Nucleus accumbens (tissue), 56 donors: ENCODE measurements around the gene ATP1B1.

ENCODE experiments used
- DNase-seq, 56 donors: peaks; one replicate each; lab custom pipeline; 2025; lab: John Stamatoyannopoulos, UW

Gene ATP1B1

DNA sequence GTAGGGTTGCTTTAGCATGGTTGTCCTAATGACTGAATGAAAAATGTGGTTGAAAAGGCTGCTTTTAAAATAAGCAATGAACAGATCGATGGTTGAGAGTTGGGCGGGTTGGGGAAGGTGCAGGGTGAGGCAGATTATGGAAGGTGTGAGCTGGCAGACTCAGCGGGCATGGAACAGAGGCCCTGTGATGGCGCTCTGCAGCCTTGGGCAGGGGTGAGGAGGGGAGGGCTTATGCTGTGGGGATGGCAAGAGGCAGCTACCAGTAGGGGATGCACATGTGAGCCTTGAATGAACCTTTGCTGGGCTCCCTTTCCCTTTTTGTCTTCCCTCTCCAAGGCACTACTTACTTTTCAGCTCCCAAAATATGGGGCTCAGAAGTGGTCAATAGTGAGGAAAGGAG is 30.9 kb downstream of the ATP1B1 start:
- no peak for DNase-seq

DNA sequence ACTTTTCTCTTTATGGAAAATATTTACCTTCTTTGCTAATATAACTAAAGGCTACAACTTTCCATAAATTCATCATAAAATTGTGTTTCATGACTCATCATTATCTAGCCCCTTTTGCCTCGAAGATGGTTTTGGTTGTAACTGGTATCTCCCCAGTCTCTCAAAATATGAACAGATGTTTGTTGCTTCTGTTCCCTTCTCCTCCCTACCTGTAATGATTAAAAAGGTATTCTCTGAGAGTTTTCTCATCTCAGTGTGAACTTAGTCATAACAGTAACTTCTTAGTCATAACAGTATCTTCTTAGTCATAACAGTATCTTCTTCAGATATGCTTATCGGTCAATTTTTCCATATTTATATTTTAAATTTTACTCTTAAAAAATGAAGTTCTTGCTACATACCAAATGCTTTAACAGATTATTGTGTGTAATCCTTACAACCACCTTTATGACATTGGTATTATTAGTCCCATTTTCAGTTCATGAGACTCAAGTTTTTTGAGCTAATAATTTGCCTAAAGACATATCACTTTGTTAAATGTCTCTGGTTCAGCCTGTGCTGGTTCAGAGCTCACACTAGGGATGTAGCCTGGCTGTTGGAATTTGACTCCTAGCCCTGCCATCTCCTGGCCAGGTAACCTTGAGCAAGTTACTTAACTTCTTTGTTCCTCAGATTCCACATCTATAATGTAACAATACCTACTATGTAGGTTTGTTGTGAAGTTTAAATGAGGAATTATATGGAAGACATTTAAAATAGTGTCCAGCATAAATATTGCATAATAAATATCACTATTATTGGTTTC is 32.6 kb downstream of the ATP1B1 start:
- DNase-seq: no peak

DNA sequence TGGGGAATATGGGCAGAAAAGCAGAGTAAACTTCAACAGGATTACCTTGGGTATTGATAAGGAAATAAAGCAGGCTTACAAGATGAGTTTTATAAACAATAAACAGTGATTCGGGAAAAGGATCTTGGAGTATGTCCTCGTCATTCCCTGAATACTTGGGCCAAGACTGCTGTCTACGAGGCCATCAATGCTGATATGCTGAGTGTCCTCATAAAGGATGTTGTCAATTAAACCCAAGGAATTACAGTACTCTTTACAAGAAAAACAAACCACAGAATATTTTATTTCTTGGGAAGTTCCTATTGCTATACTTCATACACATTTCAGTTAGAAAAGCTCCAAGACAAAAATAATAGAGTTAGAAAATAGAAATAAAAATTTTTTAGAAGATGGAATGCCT is 34.9 kb downstream of the ATP1B1 start:
- DNase-seq: no peak

DNA sequence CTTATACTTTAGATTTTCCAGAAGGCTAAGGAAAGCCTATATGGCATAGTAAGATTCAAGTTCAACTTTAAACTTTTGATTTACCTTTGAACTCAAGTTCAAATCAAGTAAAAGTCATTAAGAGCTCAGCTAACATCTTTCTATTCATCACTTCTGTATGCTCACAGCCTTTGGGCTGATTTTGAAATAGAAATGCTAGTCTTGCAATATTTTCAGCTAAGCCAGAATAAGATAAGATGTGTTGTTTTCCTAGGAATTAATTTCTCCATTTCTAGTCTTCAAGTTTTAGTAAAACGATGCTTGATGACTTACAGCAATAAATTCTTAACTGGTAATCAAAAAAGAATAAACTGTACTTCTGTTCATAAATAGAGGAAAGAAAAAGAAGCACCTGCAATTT is 35.6 kb downstream of the ATP1B1 start:
- DNase-seq: no peak

DNA sequence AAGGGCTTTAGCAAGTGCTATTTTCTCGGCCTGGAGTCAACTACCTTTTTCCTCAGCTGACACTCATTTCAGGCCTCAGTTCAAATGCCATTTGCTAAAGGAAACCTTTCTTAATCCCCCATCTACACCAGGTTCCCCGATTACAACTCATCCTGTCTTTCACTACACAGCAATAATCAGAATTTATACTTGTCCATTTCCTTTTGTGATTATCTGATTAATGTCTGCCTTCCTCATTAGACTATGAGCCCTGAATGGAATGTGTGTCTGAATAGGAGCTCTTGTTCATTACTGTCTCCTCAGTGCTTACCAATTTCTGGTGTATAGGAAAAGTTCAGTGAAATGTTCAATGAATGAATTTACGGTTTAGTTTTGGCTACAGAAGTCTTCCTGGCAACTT is 36.9 kb downstream of the ATP1B1 start:
- no peak for DNase-seq

DNA sequence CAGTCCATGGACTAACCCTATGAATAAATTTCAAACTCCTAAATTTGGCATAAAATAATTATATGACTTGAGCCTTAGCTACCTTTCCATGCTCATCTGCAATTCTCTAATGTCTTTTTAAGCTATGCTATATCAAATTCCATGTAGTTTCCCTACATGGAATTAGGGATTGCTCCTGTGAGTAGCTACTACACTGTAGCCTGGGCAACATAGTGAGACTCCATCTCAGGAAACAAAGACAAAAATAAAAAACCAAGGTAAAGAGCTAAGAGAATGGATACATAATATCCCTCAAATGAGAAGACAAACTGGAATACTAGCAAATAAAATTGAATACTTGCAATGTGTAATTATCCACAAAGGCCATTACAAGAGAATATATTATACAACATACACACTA is 37.5 kb downstream of the ATP1B1 start:
- DNase-seq: no peak

DNA sequence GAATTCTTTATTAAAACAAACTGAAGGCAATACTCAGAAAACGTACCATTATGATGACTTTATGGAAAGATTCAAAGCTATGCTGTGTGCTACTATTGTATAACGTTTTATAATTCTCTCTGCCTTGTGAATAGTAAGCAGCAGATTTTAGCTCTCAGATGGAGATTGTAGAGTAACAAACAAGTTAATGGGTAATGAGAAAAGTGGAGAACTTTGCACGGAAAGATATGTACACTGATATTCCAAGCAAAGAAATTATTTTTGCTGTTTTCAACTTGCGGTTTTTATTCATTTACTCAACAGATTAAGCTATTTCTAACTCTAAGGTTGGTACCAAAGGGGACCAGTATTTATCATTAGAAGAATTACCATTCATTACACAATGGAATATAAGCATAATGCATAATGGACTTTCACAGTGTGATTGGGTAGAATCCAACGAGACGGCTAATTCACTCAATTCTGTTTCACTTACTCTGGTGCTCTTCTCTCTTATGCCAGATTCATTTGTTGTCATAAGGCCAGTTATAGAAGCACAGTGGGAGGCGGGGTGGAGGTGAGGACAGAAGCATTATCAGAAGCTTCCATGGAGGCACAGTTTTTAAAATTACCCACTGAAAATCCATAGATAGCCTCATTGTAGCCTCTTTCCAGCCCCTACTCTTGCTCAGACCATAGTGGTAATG is 38.6 kb downstream of the ATP1B1 start:
- no peak for DNase-seq

DNA sequence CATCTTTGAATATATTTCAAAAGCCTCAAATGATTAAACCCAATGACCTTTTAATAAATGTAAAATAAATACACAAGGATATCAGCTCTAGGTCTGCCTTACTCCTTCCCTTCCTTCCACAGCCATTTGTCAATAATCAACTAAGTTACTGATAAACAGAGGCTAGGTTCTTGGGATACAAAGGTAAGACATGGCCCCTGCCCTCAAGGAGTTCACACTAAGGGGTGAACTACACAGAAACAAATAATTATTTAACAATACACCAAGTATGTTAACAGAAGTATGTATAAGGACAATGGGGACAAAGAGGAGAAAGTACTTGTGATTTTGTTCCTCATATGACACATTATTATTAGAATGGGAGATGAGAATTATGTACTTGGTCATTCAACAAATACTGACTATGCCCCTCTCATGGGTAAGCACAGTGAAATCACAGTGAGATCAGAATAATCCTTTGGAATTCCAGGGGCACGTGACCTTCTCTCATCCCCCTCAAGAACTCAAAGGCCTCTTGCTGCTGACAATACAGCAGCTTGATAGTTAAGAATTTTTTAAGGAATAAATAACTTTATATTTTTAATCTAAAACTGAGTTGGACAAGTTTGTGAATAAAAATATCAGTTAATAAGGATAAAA is 40.2 kb downstream of the ATP1B1 start:
- DNase-seq: no peak

DNA sequence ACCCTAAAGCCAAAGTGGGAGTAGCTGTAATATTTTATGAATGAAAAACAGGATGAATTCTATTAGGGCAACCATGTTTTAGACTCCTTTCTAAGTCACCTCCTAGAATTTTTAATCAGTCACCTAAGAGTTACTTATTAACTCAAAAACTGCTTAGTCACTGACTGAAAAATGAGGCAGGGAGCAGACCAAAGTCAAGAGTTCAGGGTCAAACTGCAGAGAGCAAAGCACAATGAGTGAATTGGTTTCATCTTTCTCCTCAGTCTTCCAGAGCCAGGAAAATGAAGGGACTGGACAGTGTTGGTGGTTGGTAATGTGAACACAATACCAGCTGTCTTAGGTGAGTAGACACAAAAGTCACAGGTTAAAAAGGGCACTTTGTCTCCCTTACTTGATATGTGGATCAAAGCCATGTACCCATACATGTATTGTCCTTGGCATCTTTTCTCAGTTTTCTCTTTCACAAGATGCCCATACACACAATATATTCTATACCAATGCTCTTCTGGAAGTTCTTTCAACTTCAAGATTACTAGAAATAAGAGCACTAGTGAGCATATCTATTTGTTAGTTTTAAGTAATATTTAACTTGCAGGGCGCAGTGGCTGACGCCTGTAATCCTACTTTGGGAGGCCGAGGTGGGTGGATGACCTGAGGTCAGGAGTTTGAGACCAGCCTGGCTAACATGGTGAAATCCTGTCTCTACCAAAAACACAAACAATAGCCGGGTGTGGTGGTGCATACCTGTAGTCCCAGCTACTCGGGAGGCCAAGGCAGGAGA is 42.2 kb downstream of the ATP1B1 start:
- no peak for DNase-seq

DNA sequence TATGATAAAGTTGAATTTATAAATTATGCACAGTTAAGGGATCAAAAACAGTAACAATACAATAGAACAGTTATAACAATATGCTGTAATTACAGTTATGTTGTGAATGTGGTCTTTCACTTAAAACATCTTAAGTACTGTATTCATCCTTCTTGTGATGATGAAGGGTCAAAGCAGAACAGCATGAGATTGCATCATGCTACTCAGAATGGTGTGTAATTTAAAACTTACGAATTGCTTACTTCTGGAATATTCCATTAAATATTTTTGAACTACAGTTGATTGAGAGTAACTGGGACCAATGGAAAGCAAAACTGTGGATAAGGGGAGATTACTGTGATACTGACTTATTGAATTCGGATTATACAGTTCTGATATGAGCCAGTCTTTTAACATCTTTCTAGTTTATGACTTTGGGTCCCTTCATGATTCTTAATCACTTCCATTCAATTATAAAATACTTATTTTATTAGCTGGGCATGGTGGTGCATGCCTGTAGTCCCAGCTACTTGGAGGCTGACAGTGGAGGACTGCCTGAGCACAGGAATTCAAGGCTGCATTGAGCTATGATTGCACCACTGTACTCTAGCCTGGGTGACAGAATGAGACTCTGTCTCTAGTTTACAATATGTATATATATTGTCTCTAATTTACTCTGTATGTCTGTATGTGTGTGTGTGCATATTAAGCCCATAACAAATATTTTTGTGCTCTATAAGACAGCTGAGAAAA is 43.2 kb downstream of the ATP1B1 start:
- no peak for DNase-seq

DNA sequence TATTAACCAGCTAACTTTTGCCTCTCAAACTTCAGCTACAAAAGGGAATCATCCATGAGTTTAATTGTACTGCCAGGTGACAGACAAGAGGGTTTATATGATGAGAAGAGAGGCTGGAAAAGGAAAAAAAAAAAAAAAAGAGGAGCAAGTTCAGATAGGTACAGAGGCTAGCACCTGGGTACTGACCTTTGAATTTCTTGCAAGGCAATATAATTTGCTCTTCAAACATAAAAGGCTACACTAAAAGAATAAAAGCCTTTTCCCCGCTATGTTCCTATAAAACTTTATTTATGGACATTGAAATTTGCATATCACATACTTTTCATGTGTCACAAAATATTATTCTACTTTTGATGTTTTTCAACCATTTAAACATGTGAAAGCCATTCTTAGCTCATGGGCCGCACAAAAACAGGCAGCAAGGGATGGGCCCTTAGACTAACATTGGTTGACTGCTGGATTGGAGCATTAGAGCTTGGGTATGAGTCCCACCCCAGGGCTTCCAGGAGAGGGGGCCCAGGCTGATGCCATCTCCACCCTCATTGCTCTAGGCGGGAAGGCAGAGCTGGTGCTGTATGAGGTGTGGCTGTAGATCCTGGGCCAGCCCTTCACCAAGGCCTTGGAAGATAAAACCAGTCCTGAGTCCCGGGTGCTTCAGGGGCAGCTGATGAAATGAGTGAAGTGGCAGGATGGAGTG is 44.3 kb downstream of the ATP1B1 start:
- DNase-seq: no peak

DNA sequence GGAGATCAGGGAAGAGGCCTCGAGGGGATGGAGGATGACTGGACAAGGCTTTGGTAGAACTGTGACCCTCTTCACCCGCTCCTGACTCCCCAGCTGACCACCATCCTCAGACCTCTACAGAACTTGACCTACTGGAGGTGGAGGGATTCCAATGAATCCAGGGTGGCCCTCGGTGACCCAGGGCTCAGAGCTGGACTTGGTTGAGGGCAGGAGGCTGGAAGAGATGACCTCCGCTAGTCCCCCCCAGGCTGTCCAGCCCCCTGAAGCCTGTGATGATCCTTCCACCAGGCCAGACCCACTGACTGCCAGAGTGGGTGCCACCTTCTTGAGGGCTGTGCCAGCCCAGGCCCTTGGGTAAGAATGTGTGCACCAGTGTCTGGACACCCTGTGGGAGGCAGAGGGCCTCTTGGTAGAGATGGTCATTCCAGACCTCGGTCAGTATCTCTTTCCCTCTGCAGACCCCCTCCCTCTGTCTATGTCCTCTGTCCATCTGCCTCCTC is 44.9 kb downstream of the ATP1B1 start:
- DNase-seq: no peak

DNA sequence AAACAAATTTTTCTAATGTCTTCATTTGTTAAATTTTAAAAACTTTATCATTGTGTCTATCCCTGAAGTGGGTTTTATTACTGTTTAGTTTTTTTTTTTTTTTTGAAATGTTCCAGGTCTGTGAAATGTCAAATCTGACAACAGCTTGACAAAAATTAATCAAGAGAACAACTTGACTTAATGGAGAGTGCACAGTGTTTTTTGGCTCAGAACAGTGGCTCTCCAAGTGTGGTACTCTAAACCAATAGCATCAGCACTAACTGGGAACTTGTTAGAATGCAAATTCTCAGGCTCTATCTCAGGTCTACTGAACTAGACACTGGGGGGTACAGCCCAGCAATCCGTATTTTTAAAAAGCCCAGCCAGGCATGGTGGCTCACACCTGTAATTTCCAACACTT is 49.2 kb downstream of the ATP1B1 start:
- DNase-seq: no peak

DNA sequence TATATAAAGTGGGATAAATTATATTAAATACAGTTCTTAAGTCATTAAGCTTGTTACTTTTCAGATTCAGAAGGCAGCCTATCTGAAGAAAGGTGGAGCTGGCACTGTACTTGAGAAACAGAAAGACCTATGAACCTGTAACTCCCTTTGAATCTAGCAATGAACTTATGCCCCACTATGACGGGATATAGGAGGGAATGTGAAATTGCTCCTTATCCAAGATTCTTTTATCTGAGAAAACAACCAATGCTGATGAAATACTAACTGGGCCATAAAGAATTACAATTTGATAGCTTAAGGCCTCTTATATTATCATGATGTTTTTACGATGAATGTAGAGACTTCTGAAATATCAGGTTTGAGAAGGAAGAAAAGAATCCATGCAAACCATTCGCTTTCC is 50.1 kb downstream of the ATP1B1 start:
- DNase-seq: no peak

DNA sequence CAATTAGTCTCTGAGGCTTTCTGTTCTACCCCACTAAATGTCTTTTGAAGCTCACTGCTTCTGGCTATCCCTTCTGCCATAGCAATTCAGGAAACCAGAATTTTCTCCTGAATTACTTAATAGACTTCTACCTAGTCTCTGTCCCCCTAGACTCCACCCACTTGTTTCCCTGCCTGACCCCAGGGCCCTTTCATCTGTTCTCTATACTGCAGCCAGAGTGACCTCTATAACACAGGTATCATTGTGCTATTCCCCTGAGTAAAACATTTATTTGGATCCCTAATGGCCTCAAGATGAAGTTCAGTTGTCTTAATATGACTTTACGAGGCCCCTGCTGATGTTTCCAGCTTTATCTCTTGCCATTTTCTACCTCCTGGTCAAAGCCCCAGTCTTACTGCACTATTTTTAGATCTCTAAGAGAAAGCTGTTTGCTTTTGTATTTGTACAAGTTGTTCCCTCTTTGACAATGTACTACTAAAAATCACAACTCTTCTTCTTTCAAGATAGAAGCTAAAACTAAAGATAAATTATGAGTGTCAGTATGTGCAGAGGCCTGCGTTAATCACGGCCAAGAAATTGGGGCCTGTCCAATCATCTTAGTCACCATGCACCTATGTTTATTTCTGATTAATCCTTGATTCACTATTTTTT is 54.5 kb downstream of the ATP1B1 start:
- DNase-seq: no peak

DNA sequence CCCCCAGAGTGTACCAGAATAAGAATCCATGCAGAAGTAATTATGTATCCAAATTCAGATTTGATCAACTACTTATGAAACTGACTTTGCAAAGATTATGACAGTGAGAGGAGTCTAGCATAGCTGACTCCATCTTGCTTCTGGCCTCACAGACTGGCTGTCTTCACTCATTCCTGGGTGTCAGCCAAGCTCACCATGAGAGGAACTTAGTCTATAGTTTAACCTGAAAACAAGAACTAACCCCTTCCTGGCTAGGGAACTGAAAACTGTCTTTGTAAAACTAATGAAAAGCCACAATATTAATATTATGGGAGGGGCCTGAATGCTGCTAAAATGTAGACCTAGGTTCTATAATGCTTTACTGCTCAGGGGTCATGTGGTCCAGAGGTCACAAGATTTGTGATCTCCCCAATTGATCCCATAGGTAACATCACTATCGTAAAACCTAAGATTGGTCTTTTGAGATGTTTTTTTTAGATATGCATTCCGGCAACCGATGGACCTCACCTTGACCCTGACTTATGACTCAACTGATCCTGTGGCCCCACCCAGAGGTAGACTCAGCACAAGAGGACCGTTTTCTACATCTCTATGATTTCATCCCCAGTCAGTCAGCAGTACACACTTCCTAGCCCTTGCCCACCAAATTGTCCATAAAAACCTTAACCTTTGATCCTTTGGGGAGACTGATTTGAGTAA is 55.2 kb downstream of the ATP1B1 start:
- no peak for DNase-seq

DNA sequence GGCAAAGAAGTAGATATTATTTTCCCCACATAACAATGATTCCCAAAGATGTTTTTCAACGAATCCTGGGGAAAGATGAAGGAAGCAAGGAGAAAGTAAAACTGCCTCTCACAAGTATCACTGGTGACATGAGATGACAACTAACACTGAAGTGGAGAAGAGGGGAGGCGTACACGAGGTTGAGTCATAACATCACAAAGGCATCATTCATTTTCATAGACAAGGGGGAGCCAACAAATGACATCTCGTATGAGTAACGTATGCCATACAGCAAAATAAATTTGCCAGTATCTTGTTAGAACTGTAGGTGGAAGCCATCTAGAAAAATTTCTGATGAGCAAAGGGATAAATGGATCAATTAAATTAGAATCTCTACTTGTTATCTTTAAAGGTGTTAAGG is 56.6 kb downstream of the ATP1B1 start:
- peak in 18 of 56 donors; percentile 0 to 68 (median 34) for DNase-seq

DNA sequence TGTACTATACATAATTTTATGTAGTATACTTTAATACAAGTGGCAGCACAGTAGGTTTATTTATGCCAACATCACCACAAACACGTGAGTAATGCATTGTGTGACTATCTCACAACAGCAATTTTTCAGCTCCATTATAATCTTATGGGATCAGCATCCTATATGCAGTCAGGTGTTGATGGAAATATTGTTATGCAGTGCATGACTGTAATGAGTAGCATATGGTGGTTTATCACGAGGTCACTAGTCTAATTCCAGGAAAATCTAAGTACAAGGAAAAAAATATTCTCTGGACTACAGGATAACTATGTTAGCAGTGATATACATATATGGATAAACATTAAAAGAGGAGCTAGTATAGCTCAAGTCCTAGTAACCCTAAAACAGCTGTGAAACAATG is 69.0 kb downstream of the ATP1B1 start:
- no peak for DNase-seq
